Endothelial cell (in vitro differentiated cells): ENCODE data around the gene RIN3. TPM values are rescaled to one million over a fixed set of nuclear protein-coding genes. Genes with fewer than 3 reads are reported as not detected.
A peak's percentile ranks its signal among the peaks of the same experiment; 100 is the strongest.
"Not testable (repeated sequence)": the region's sequence is repeated elsewhere in the genome, so short reads cannot be mapped to it uniquely, and the experiment has no call there.

Experiments used
- DNase-seq: peaks from one replicate; pipeline ENCODE4 v3.0.0; 2021; ENCODE audit warnings: low spot score
- H3K27ac Mint-ChIP-seq: one replicate; pipeline ENCODE4 v1.8.0; 2021; ENCODE audit warnings: mixed read lengths, inconsistent platforms; ENCODE audit not compliant: unreplicated experiment
- H3K27me3 Mint-ChIP-seq: one replicate; pipeline ENCODE4 v1.8.0; 2021; ENCODE audit warnings: mild to moderate bottlenecking, moderate library complexity, mixed read lengths, inconsistent platforms; ENCODE audit not compliant: unreplicated experiment
- H3K36me3 Mint-ChIP-seq: one replicate; pipeline ENCODE4 v1.8.0; 2021; ENCODE audit warnings: mild to moderate bottlenecking, low read depth, mixed read lengths, inconsistent platforms; ENCODE audit not compliant: unreplicated experiment
- H3K4me1 Mint-ChIP-seq: one replicate; pipeline ENCODE4 v1.8.0; 2021; ENCODE audit warnings: mild to moderate bottlenecking, mixed read lengths, inconsistent platforms; ENCODE audit not compliant: unreplicated experiment
- H3K4me3 Mint-ChIP-seq: one replicate; pipeline ENCODE4 v1.8.0; 2021; ENCODE audit warnings: mild to moderate bottlenecking, mixed read lengths, inconsistent platforms; ENCODE audit not compliant: unreplicated experiment
- H3K9me3 Mint-ChIP-seq: one replicate; pipeline ENCODE4 v1.8.0; 2021; ENCODE audit warnings: mixed read lengths, inconsistent platforms; ENCODE audit not compliant: unreplicated experiment
- CTCF ChIP-seq: fragments of 200-600 bp; sonication (generic); IDR thresholded peaks from one replicate; pipeline ENCODE4 v1.5.0; 2021; ENCODE audit warnings: antibody characterized with exemption; ENCODE audit not compliant: unreplicated experiment
- total RNA-seq: library from RNA; stranded (reverse); fragmentation: NEBNext Ultra II Directional; extraction: Animal tissue kit (Norgen Biotek cat#: 25700); gene quantifications from one replicate; pipeline ENCODE4 v1.2.1, GENCODE V29; 2021; ENCODE audit not compliant: unreplicated experiment

Gene RIN3
- total RNA-seq, 1 donor from 2014 or later: 25.8 TPM

DNA sequence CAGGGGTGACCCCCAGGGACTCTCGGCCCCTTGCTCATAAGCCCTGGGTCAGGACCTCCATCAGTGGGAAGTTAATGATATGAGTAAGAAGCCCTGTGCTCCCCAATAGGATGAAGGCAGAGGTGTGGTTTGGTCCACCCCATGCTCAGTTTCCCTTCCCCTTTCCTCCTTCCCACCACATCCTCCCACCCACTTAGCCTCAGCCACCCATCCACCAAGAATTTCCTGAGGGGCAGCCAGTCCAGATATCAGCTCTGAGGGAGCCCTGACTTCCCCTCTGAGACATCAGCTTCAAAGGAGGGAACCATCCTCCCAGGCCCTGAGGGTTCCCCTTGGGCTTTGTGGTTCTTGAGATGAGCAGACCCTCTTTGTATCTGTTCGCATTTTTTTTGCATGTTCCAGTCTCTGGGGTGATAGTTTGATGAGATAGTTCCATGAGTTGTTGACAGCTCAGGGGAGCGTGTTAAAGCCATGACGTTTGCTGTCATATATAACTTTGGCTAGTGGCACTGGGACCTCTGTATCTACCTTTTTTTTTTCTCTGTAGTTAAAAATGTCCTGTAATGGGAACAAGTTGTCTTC, 163.6 kb downstream of the RIN3 start:
- H3K27ac Mint-ChIP-seq: no peak overlapping the region
- TF ChIP-seq CTCF: no peak
- DNase-seq: no peak
- no peak overlapping the region for H3K4me3 Mint-ChIP-seq
- H3K9me3 Mint-ChIP-seq: no peaks in the 10 kb centered on the region
- H3K4me1 Mint-ChIP-seq: peaks cover 7% of the 10 kb centered on the region
- H3K36me3 Mint-ChIP-seq: peaks cover 26% of the 10 kb centered on the region
- H3K27me3 Mint-ChIP-seq: peaks cover 2% of the 10 kb centered on the region

- Mint-ChIP-seq H3K4me1 (peaks cover 7% of the 10 kb centered on the region), H3K27me3 (peaks cover 2% of the 10 kb centered on the region), H3K36me3 (peaks cover 26% of the 10 kb centered on the region), H3K27ac (no peak overlapping the region), H3K9me3 (no peaks in the 10 kb centered on the region), H3K4me3 (peak overlapping the region; percentile 57)
- no peak for TF ChIP-seq CTCF
- DNase-seq: no peak
These were observed 164.4 kb downstream of the RIN3 start for GRCh38 chr14:92677955-92678354.

DNA sequence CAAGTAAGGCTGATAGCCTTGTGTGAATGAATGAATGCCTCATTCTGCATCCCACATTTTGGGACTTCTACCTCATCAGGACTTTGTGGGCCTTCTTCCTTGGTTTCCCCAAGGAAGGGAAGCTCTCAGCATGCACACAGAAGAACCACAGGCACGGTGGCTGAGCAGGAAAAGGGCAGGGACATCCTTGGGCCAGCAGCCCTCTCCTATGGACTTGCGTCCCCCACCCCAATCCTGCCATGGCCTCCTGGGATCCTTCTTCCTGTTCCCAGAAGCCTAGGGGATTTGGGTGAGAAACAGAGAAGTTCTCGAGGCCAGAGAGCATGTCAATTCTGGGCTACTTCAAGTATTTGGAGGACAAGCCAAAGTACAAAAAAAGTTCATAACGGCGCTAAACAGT, 165.2 kb downstream of the RIN3 start:
- Mint-ChIP-seq H3K4me1 (peaks cover 7% of the 10 kb centered on the region), H3K27me3 (peaks cover 2% of the 10 kb centered on the region), H3K27ac (no peak overlapping the region), H3K36me3 (peaks cover 26% of the 10 kb centered on the region), H3K4me3 (no peak overlapping the region), H3K9me3 (no peaks in the 10 kb centered on the region)
- TF ChIP-seq CTCF: no peak
- no peak for DNase-seq

- Mint-ChIP-seq H3K27me3 (peaks cover 2% of the 10 kb centered on the region), H3K36me3 (peaks cover 26% of the 10 kb centered on the region), H3K4me1 (peaks cover 7% of the 10 kb centered on the region)
These were observed 165.7 kb downstream of the RIN3 start for GRCh38 chr14:92679246-92679645.

DNA sequence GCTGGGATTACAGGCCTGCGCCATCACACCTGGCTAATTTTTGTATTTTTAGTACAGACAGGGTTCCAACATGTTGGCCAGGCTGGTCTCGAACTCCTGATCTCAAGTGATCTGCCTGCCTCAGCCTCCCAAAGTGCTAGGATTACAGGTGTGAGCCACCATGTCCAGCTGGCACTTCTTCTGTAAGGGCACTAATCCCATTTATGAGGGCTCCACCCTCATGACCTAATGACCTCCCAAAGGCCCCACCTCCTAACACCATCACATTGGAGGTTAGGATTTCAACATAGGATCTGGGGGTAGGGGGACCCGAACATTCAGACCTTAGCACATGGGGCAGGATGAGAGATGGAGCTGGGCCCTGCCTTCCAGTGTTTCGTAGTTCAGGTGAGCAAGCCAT, 166.7 kb downstream of the RIN3 start:
- H3K4me3 Mint-ChIP-seq, DNase-seq, H3K9me3 Mint-ChIP-seq, H3K27ac Mint-ChIP-seq, H3K4me1 Mint-ChIP-seq, H3K27me3 Mint-ChIP-seq: not testable (repeated sequence)
- H3K36me3 Mint-ChIP-seq: peaks cover 22% of the 10 kb centered on the region

More at GRCh38 chr14:92679246-92679645, 165.7 kb downstream of the RIN3 start:
- no peaks in the 10 kb centered on the region for H3K9me3 Mint-ChIP-seq
- no peak overlapping the region for H3K4me3 Mint-ChIP-seq
- no peak for TF ChIP-seq CTCF
- DNase-seq: no peak
- H3K27ac Mint-ChIP-seq: no peak overlapping the region
